Stomach smooth muscle (tissue), 2 donors: ENCODE data around the gene LMF1.

Experiments used
- H3K27ac ChIP-seq: one replicate; pipeline ENCODE4 v1.7.0; 2013; ENCODE audit warnings: mild to moderate bottlenecking, low read length, inconsistent platforms
- H3K27me3 ChIP-seq, 2 donors: one replicate each; pipeline ENCODE4 v1.7.0; 2013; ENCODE audit warnings: low read length in 2 of 2; ENCODE audit not compliant: insufficient read depth in 2 of 2, control insufficient read depth in 1 of 2
- H3K36me3 ChIP-seq, 2 donors: one replicate each; pipeline ENCODE4 v1.7.0; 2013; ENCODE audit warnings: low read length in 2 of 2; ENCODE audit not compliant: control insufficient read depth in 2 of 2, insufficient read depth in 2 of 2
- H3K4me1 ChIP-seq: one replicate; pipeline ENCODE4 v1.7.0; 2013; ENCODE audit warnings: low read length; ENCODE audit not compliant: control insufficient read depth, insufficient read depth
- H3K4me3 ChIP-seq, 2 donors: one replicate each; pipeline ENCODE4 v1.7.0; 2013; ENCODE audit warnings: low read length in 2 of 2
- H3K9ac ChIP-seq, 2 donors: one replicate each; pipeline ENCODE4 v1.7.0; 2013; ENCODE audit warnings: low read length in 2 of 2, mild to moderate bottlenecking in 1 of 2
- H3K9me3 ChIP-seq, 2 donors: one replicate each; pipeline ENCODE4 v1.7.0; 2013; ENCODE audit warnings: low read length in 2 of 2; ENCODE audit not compliant: control insufficient read depth in 2 of 2
- donor health status: healthy.
- donor health status: Pancreatic carcinoma.

The LMF1 gene

GRCh38 chr16:901715-902601, 68.8 kb downstream of the LMF1 start:
- Histone ChIP-seq H3K27ac (no peak overlapping the region), H3K4me3 (no peak overlapping the region), H3K9ac (no peak overlapping the region), H3K4me1 (no peaks in the 10 kb centered on the region), H3K36me3 (peaks cover 0 to 2% of the 10 kb centered on the region in 2 donors), H3K9me3 (peaks cover 0 to 4% of the 10 kb centered on the region in 2 donors), H3K27me3 (no peaks in the 10 kb centered on the region)

DNA sequence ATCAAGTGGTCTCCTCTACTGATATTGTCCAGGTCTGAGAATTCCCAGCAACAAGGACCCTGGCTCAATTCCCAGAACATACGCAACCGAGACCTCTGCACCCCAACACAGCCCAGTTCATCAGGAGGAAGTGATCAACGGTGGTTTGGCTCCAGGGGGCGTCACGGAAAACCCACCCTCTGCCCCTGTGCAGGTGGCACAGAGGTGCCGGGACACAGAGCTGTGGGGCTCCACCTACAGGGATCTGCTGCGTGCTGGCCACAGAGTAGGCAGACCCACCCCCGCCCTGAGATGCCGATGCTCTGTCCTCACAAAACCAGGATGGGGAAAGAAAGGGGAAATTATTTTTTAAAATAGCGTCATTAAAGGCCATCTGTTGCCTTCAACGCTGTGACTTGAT, 69.6 kb downstream of the LMF1 start:
- H3K9ac ChIP-seq, result no peak overlapping the region
- no peak overlapping the region for H3K4me3 ChIP-seq
- H3K27ac ChIP-seq, result no peak overlapping the region
- peaks cover 0 to 2% of the 10 kb centered on the region in 2 donors for H3K36me3 ChIP-seq
- no peaks in the 10 kb centered on the region for H3K9me3 ChIP-seq
- H3K27me3 ChIP-seq, result no peaks in the 10 kb centered on the region
- no peaks in the 10 kb centered on the region for H3K4me1 ChIP-seq

DNA sequence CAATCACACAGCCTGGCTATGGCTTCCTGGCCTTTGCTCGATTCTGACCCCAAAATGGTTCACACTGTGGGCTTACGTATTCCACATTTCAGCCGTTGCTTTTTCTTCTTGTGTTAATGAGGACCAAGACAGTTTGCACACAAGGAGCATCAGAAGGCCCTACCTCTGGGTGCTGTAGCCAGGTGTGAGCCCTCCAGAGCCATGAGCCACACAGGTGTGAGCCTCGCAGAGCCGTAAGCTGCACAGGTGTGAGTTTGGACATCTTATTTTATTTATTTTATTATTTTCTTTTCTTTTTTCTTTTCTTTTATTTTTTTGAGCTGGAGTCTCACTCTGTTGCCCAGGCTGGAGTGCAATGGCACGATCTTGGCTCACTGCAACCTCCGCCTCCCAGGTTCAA, 70.6 kb downstream of the LMF1 start:
- Histone ChIP-seq H3K27ac (no peak overlapping the region), H3K9ac (no peak overlapping the region), H3K4me1 (no peaks in the 10 kb centered on the region), H3K27me3 (no peaks in the 10 kb centered on the region), H3K4me3 (no peak overlapping the region), H3K9me3 (no peaks in the 10 kb centered on the region), H3K36me3 (peaks cover 0 to 2% of the 10 kb centered on the region in 2 donors)

- Histone ChIP-seq H3K27ac (no peak overlapping the region), H3K9ac (no peak overlapping the region), H3K27me3 (no peaks in the 10 kb centered on the region), H3K4me1 (no peaks in the 10 kb centered on the region), H3K4me3 (no peak overlapping the region), H3K9me3 (no peaks in the 10 kb centered on the region), H3K36me3 (peaks cover 0 to 2% of the 10 kb centered on the region in 2 donors)
Observed at GRCh38 chr16:899683-900060, 71.1 kb downstream of the LMF1 start.

GRCh38 chr16:898761-899682, 71.8 kb downstream of the LMF1 start:
- no peak overlapping the region for H3K9ac ChIP-seq
- no peaks in the 10 kb centered on the region for H3K4me1 ChIP-seq
- H3K9me3 ChIP-seq, result no peaks in the 10 kb centered on the region
- no peak overlapping the region for H3K27ac ChIP-seq
- no peaks in the 10 kb centered on the region for H3K27me3 ChIP-seq
- H3K36me3 ChIP-seq, result peaks cover 0 to 2% of the 10 kb centered on the region in 2 donors
- H3K4me3 ChIP-seq, result no peak overlapping the region

DNA sequence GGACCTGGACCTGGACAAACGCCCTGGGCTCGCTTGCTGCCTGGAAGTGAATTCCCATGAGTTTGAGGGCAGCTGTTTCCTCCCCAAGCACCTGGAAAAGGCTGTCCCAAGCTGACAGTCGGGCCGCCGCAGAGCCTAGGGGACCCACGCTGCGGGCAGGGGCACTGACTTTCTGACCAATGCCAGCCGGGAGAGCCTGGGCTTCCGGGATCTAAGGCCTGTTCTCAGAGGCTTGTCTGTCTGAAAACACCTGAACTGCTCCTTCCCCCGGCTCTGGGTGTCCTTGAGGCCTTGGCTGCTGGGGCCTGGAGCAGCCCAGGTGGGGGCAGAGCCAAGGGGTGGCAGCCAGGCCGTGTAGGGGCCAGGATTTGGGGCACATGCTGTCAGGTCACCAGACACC, 72.6 kb downstream of the LMF1 start:
- no peak overlapping the region for H3K4me3 ChIP-seq
- peaks cover 0 to 2% of the 10 kb centered on the region in 2 donors for H3K36me3 ChIP-seq
- no peaks in the 10 kb centered on the region for H3K4me1 ChIP-seq
- H3K9me3 ChIP-seq, result no peaks in the 10 kb centered on the region
- no peak overlapping the region for H3K9ac ChIP-seq
- H3K27me3 ChIP-seq, result no peaks in the 10 kb centered on the region
- no peak overlapping the region for H3K27ac ChIP-seq

GRCh38 chr16:897701-898100, 73.1 kb downstream of the LMF1 start:
- no peak overlapping the region for H3K9ac ChIP-seq
- no peaks in the 10 kb centered on the region for H3K9me3 ChIP-seq
- H3K4me3 ChIP-seq, result no peak overlapping the region
- H3K36me3 ChIP-seq, result peaks cover 0 to 2% of the 10 kb centered on the region in 2 donors
- no peaks in the 10 kb centered on the region for H3K4me1 ChIP-seq
- H3K27ac ChIP-seq, result no peak overlapping the region
- H3K27me3 ChIP-seq, result no peaks in the 10 kb centered on the region

- Histone ChIP-seq H3K9me3 (no peaks in the 10 kb centered on the region), H3K27me3 (no peaks in the 10 kb centered on the region), H3K4me1 (no peaks in the 10 kb centered on the region), H3K4me3 (no peak overlapping the region), H3K9ac (no peak overlapping the region), H3K27ac (no peak overlapping the region), H3K36me3 (peaks cover 0 to 2% of the 10 kb centered on the region in 2 donors)
Observed at GRCh38 chr16:897200-897543, 73.6 kb downstream of the LMF1 start.

DNA sequence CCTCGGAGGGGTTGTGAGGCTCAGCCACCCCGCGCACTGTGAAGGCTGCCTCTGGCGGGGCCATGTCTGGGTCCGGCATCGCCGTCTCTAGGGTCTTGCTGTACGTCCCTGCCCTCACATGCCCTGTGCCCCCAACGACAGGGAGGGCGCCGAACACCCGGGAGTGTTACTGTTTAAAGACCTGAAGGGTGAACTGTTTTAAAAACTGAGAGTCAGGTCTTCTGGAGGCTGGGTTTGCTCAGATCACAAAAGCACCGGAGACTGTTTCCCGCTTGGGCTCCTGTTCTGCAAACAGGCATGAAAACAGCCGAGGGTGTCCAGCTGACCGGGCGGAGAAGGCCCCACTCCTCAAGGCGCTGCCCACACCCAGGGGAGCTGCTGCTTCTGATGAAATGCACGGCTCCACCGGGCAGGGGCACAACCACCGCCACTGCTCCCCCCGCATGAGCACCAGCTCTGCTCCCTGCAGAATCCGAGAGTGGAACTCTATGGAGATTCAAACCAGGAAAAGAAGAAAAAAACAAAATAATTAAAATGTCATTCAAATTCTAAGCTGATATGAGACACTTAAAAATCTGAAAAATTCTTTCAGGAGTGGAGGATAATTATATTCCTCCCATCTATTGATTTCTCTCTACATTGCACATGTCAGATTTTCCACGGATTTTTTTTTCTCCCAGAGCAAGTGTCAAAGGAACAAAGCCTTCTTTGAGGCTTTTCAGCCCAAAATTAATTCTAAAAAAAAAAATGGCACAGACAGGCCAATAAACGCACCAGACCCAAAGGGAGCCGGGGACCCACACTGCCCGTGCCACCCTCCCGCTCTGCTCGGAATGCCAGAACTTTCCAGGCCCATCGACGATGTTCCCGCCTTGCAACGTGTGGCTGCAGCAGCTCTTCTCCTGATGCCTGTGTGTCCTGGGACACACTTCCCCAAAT, 74.3 kb downstream of the LMF1 start:
- Histone ChIP-seq H3K27me3 (no peaks in the 10 kb centered on the region), H3K4me1 (no peaks in the 10 kb centered on the region), H3K27ac (no peak overlapping the region), H3K36me3 (peaks cover 5 to 6% of the 10 kb centered on the region in 2 donors), H3K4me3 (no peak overlapping the region), H3K9ac (no peak overlapping the region), H3K9me3 (no peaks in the 10 kb centered on the region)

DNA sequence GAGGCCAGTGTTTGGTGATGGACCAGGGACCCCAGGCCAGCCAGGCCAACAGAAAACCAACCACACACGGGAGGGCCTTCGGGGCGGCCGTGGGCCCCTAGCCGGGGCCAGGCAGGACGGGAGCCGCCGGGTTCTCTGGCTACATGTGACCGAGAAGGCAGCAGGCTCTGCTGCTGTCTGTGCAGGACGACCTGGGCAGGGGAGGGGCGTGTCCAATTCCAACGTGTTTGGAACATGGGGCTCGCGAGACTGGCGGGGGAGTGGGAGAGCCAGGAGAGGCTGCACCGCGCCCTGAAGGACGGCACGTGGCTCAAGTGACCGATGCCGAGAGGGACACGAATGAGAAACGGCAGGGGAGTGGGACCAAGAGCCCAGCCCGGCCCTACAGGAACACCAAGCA, 75.4 kb downstream of the LMF1 start:
- Histone ChIP-seq H3K9me3 (no peaks in the 10 kb centered on the region), H3K27ac (no peak overlapping the region), H3K27me3 (no peaks in the 10 kb centered on the region), H3K36me3 (peaks cover 8% of the 10 kb centered on the region in 2 donors), H3K4me1 (no peaks in the 10 kb centered on the region), H3K4me3 (no peak overlapping the region), H3K9ac (no peak overlapping the region)
